ENCODE data around the gene CEP44.
"Not testable (repeated sequence)": the region's sequence is repeated elsewhere in the genome, so short reads cannot be mapped to it uniquely, and the experiment has no call there.

DNA sequence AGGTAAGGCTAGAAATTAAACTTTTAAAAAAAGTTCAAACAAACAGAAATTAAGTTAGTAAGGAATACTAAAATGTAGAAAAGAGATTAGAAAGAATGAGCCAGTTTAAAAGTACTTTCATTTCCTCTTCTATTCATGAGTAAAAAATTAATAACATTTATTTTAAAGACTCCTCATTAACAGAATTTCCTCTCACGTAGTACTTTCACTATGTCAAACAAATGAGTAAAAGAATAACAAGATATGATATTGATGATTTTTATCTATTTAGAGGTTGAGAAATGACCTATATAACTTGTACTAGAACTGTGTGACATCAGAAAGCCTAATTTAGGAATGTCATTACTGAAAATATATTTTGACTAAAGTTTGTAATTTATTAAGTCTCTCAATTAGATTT is 22.3 kb upstream of the CEP44 start:
- TF ChIP-seq, protein P1, sequence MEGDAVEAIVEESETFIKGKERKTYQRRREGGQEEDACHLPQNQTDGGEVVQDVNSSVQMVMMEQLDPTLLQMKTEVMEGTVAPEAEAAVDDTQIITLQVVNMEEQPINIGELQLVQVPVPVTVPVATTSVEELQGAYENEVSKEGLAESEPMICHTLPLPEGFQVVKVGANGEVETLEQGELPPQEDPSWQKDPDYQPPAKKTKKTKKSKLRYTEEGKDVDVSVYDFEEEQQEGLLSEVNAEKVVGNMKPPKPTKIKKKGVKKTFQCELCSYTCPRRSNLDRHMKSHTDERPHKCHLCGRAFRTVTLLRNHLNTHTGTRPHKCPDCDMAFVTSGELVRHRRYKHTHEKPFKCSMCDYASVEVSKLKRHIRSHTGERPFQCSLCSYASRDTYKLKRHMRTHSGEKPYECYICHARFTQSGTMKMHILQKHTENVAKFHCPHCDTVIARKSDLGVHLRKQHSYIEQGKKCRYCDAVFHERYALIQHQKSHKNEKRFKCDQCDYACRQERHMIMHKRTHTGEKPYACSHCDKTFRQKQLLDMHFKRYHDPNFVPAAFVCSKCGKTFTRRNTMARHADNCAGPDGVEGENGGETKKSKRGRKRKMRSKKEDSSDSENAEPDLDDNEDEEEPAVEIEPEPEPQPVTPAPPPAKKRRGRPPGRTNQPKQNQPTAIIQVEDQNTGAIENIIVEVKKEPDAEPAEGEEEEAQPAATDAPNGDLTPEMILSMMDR (IDR thresholded peaks at IDR 0.05; ENCODE audit: poor library complexity), result not testable (repeated sequence)
- not testable (repeated sequence) for TF ChIP-seq EZH2 (IDR thresholded peaks at IDR 0.05; ENCODE audit: borderline replicate concordance); EZH2phosphoT487 (IDR thresholded peaks at IDR 0.05; ENCODE audit: low read depth, severe bottlenecking, unreplicated experiment)
